Measurements from ENCODE around the gene CELSR1.
"Not testable (repeated sequence)": the region's sequence is repeated elsewhere in the genome, so short reads cannot be mapped to it uniquely, and the experiment has no call there.

Gene CELSR1

GRCh38 chr22:46401370-46401769 lies 136.1 kb downstream of the CELSR1 start:
- DNase-seq (ENCODE audit: low read depth in 1 of 2, low spot score in 1 of 2): no peak

- no peak for DNase-seq (ENCODE audit: low read depth in 1 of 2, low spot score in 1 of 2)
Measured at GRCh38 chr22:46399251-46400024, 138.0 kb downstream of the CELSR1 start.

- no peak for DNase-seq (ENCODE audit: low read depth in 1 of 2, low spot score in 1 of 2)
Measured at GRCh38 chr22:46397951-46398350, 139.5 kb downstream of the CELSR1 start.

- no peak for DNase-seq (ENCODE audit: low read depth in 1 of 2, low spot score in 1 of 2)
Measured at GRCh38 chr22:46397514-46397913, 139.9 kb downstream of the CELSR1 start.

- not testable (repeated sequence) for DNase-seq (ENCODE audit: low read depth in 1 of 2, low spot score in 1 of 2)
Measured at GRCh38 chr22:46397049-46397448, 140.4 kb downstream of the CELSR1 start.

GRCh38 chr22:46395145-46395544 lies 142.3 kb downstream of the CELSR1 start:
- no peak for DNase-seq (ENCODE audit: low read depth in 1 of 2, low spot score in 1 of 2)

- DNase-seq (ENCODE audit: low read depth in 1 of 2, low spot score in 1 of 2): no peak
Measured at GRCh38 chr22:46394622-46395021, 142.8 kb downstream of the CELSR1 start.

- no peak for DNase-seq (ENCODE audit: low read depth in 1 of 2, low spot score in 1 of 2)
Measured at GRCh38 chr22:46393873-46394272, 143.5 kb downstream of the CELSR1 start.

GRCh38 chr22:46392137-46392844 lies 145.1 kb downstream of the CELSR1 start:
- no peak for DNase-seq (ENCODE audit: low read depth in 1 of 2, low spot score in 1 of 2)

GRCh38 chr22:46391486-46392136 lies 145.8 kb downstream of the CELSR1 start:
- DNase-seq (ENCODE audit: low read depth in 1 of 2, low spot score in 1 of 2): no peak

GRCh38 chr22:46390652-46391301 lies 146.6 kb downstream of the CELSR1 start:
- DNase-seq (ENCODE audit: low read depth in 1 of 2, low spot score in 1 of 2): no peak

- DNase-seq (ENCODE audit: low read depth in 1 of 2, low spot score in 1 of 2): no peak
Measured at GRCh38 chr22:46390105-46390651, 147.2 kb downstream of the CELSR1 start.

GRCh38 chr22:46389081-46389480 lies 148.3 kb downstream of the CELSR1 start:
- no peak for DNase-seq (ENCODE audit: low read depth in 1 of 2, low spot score in 1 of 2)

- no peak for DNase-seq (ENCODE audit: low read depth in 1 of 2, low spot score in 1 of 2)
Measured at GRCh38 chr22:46388647-46389046, 148.8 kb downstream of the CELSR1 start.

- DNase-seq (ENCODE audit: low read depth in 1 of 2, low spot score in 1 of 2): no peak
Measured at GRCh38 chr22:46387748-46388147, 149.7 kb downstream of the CELSR1 start.

GRCh38 chr22:46386312-46386711 lies 151.1 kb downstream of the CELSR1 start:
- no peak for DNase-seq (ENCODE audit: low read depth in 1 of 2, low spot score in 1 of 2)

GRCh38 chr22:46382524-46382923 lies 154.9 kb downstream of the CELSR1 start:
- DNase-seq (ENCODE audit: low read depth in 1 of 2, low spot score in 1 of 2): no peak

- no peak for DNase-seq (ENCODE audit: low read depth in 1 of 2, low spot score in 1 of 2)
Measured at GRCh38 chr22:46381731-46382130, 155.7 kb downstream of the CELSR1 start.

- no peak for DNase-seq (ENCODE audit: low read depth in 1 of 2, low spot score in 1 of 2)
Measured at GRCh38 chr22:46381142-46381541, 156.3 kb downstream of the CELSR1 start.

- no peak for DNase-seq (ENCODE audit: low read depth in 1 of 2, low spot score in 1 of 2)
Measured at GRCh38 chr22:46380581-46380980, 156.8 kb downstream of the CELSR1 start.

GRCh38 chr22:46380069-46380468 lies 157.4 kb downstream of the CELSR1 start:
- no peak for DNase-seq (ENCODE audit: low read depth in 1 of 2, low spot score in 1 of 2)
